Mesothelial cell of epicardium (in vitro differentiated cells): ENCODE measurements around the gene OR52L1. TPM values are rescaled to one million over a fixed set of nuclear protein-coding genes. Genes with fewer than 3 reads are reported as not detected.

Experiments used
- DNase-seq, 2 experiments: peaks; one replicate each; pipeline ENCODE4 v3.0.0; 2021; ENCODE audit warnings: low spot score in 2 of 2; ENCODE audit not compliant: unreplicated experiment in 2 of 2
- H3K27ac Mint-ChIP-seq: 2 replicates; pipeline ENCODE4 v1.8.0; 2021; ENCODE audit warnings: mixed read lengths
- H3K27me3 Mint-ChIP-seq: 2 replicates; pipeline ENCODE4 v1.8.0; 2021; ENCODE audit warnings: low read depth, mixed read lengths
- H3K36me3 Mint-ChIP-seq: 2 replicates; pipeline ENCODE4 v1.8.0; 2021; ENCODE audit warnings: mixed read lengths
- H3K4me1 Mint-ChIP-seq: 2 replicates; pipeline ENCODE4 v1.8.0; 2021; ENCODE audit warnings: mixed read lengths
- H3K4me3 Mint-ChIP-seq: 2 replicates; pipeline ENCODE4 v1.8.0; 2021; ENCODE audit warnings: mild to moderate bottlenecking, moderate library complexity, mixed read lengths
- H3K9me3 Mint-ChIP-seq: 2 replicates; pipeline ENCODE4 v1.8.0; 2021; ENCODE audit warnings: mixed read lengths
- CTCF ChIP-seq: fragments of 200-600 bp; sonication (generic); IDR thresholded peaks from one replicate; pipeline ENCODE4 v1.5.0; 2021; ENCODE audit warnings: antibody characterized with exemption; ENCODE audit not compliant: unreplicated experiment
- total RNA-seq: library from RNA; stranded (reverse); gene quantifications from 3 replicates; pipeline ENCODE4 v1.2.1, GENCODE V29; 2021

The OR52L1 gene
- total RNA-seq, 1 donor from 2014 or later: not detected

DNA sequence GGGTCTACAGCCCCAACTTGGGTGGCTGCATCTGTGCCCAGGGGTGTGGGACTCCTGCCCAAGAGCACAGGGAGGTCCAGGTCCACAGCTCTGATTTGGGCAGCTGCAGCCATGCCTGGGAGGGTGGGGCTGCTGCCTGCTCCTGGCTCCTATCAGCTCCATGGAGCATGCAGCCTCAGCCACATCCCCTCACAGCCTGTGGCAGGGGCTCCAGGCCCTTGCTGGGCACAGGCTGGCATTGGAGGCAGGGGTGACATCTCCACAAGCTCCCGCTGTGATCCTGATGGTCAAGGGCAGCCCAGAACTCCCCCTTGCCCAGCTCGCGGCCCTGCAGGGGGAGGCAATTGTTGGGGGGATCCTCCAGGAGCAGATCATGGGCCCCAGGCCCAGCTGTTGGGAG is 26.3 kb upstream of the OR52L1 start:
- Mint-ChIP-seq H3K4me1 (no peaks in the 10 kb centered on the region), H3K36me3 (no peaks in the 10 kb centered on the region), H3K27ac (no peak overlapping the region), H3K27me3 (peaks cover 29% of the 10 kb centered on the region), H3K4me3 (no peak overlapping the region), H3K9me3 (peaks cover 4% of the 10 kb centered on the region)
- no peak for DNase-seq
- TF ChIP-seq CTCF: no peak

DNA sequence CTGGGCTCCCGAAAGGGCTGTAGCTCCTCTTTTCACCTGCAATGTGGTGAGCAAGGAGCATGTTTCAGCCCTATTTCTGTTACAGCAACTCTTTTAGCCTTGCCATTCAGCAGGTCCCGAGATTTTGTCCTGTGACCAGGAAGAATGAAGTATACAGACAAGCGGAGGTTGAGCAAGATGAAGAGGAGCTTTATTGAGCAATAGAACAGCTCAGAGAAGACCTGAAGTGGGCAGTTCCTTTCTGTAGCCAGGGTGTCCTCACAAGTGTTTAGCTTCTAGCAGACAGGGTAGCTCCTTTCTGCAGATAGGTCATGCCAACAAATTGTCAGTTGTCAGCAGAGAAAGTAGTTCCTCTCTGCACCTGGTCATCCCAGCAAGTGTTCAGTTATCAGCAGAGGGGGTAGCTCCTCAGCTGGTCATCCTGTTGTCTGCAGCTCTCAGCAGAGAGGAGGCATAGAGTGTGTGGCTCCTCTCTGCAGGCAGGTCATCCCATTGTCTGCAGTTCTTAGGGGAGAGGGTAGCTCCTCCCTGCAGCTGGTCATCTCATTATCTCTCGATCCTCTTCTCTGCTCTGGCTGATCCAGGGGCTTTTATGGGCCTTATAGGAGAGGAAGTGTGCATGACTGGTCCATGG is 25.4 kb upstream of the OR52L1 start:
- peaks cover 4% of the 10 kb centered on the region for H3K9me3 Mint-ChIP-seq
- no peak for DNase-seq
- peaks cover 26% of the 10 kb centered on the region for H3K27me3 Mint-ChIP-seq
- H3K4me1 Mint-ChIP-seq: no peaks in the 10 kb centered on the region
- H3K27ac Mint-ChIP-seq: no peak overlapping the region
- H3K36me3 Mint-ChIP-seq: no peaks in the 10 kb centered on the region
- no peak overlapping the region for H3K4me3 Mint-ChIP-seq
- TF ChIP-seq CTCF: no peak

GRCh38 chr11:6006846-6007245 is 20.1 kb upstream of the OR52L1 start, which contains the start of gene OR56A4:
TSS of gene OR56A4 (minus strand) at chr11:6006946. CDS start at chr11:6002992, 3,954 bp downstream.
- TF ChIP-seq CTCF: no peak
- Mint-ChIP-seq H3K27ac (no peak within 1 kb of the TSS), H3K27me3 (peaks cover 46% of the 10 kb centered on the region), H3K9me3 (no peaks in the 10 kb centered on the region), H3K4me3 (no peak within 1 kb of the TSS), H3K4me1 (no peaks in the 10 kb centered on the region), H3K36me3 (no peaks in the 10 kb centered on the region)
- no peak for DNase-seq

DNA sequence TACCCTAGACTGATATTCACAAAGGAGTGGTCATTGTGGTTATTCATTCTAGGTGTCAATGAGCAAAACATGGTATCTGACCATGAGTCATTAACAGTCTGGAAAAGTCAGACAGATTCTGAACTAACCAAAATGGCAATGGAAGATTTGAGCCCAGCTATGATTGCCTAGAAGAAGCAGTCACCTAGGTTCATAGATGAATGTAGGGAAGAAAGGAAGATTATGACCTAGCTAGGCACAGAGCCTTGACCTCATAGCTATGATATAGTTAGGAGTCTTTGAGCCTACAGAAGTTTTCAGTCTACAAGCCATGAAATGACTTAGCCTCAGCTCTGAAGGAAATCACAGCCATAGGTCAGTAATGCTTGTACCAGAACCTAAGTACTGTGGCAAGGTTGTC is 19.6 kb upstream of the OR52L1 start:
- Mint-ChIP-seq H3K9me3 (no peaks in the 10 kb centered on the region), H3K27me3 (peaks cover 47% of the 10 kb centered on the region)

GRCh38 chr11:6002202-6002699 is 15.5 kb upstream of the OR52L1 start:
- TF ChIP-seq CTCF: no peak
- Mint-ChIP-seq H3K4me3 (no peak overlapping the region), H3K27ac (no peak overlapping the region), H3K27me3 (peaks cover 39% of the 10 kb centered on the region), H3K36me3 (no peaks in the 10 kb centered on the region), H3K4me1 (no peaks in the 10 kb centered on the region), H3K9me3 (peaks cover 4% of the 10 kb centered on the region)
- no peak for DNase-seq

More for the DNA sequence above, 19.6 kb upstream of the OR52L1 start:
- H3K4me1 Mint-ChIP-seq: no peaks in the 10 kb centered on the region
- no peak for DNase-seq
- no peaks in the 10 kb centered on the region for H3K36me3 Mint-ChIP-seq
- H3K4me3 Mint-ChIP-seq: no peak overlapping the region
- H3K27ac Mint-ChIP-seq: no peak overlapping the region
- TF ChIP-seq CTCF: no peak
